Measurements from ENCODE around the gene AMBP. TPM values are rescaled to one million over a fixed set of nuclear protein-coding genes. Genes with fewer than 3 reads are reported as not detected.

Gene AMBP
- total and polyA plus RNA-seq, 10 donors, result 0.09 to 1.6 (median 0.12) TPM; not detected in 7

DNA sequence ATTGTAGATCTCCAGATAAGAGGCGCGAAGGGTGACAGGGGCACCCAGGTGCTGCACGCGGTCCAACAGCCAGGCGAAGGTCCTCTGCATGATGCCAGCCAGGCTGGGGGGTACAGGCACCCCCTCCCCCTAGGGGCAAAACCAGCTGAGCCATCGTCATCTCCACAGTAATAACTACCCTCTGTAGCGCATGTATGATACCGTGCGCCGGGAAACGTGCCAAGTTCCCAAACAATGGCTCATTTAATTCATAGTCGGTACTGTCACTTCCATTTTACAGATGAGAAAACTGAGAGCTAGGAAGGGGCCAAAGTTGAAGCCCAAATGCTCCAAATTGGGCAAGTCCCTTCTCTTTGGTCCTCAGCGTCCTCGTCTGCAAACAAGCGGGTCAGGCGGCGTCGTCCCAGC lies 19.5 kb upstream of the AMBP start:
- peak; percentile 50 for DNase-seq
- TF ChIP-seq POLR2AphosphoS5 (IDR thresholded peaks at IDR 0.05) (no peak), POLR2A (IDR thresholded peaks at IDR 0.05) (no peak)
- TF ChIP-seq, protein P1, sequence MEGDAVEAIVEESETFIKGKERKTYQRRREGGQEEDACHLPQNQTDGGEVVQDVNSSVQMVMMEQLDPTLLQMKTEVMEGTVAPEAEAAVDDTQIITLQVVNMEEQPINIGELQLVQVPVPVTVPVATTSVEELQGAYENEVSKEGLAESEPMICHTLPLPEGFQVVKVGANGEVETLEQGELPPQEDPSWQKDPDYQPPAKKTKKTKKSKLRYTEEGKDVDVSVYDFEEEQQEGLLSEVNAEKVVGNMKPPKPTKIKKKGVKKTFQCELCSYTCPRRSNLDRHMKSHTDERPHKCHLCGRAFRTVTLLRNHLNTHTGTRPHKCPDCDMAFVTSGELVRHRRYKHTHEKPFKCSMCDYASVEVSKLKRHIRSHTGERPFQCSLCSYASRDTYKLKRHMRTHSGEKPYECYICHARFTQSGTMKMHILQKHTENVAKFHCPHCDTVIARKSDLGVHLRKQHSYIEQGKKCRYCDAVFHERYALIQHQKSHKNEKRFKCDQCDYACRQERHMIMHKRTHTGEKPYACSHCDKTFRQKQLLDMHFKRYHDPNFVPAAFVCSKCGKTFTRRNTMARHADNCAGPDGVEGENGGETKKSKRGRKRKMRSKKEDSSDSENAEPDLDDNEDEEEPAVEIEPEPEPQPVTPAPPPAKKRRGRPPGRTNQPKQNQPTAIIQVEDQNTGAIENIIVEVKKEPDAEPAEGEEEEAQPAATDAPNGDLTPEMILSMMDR (IDR thresholded peaks at IDR 0.05 in 8 of 11, conservative IDR thresholded peaks at IDR 0.05 in 3 of 11), result no peak
- Histone ChIP-seq H3K36me3 (no peaks in the 10 kb centered on the region), H3K27me3 (replicated peaks in 1 of 7) (peaks cover 0 to 68% (median 21%) of the 10 kb centered on the region in 7 donors), H3K4me1 (peaks cover 0 to 32% (median 16%) of the 10 kb centered on the region in 6 donors), H3K9me3 (peaks cover 0 to 12% (median 9%) of the 10 kb centered on the region in 8 donors), H3K27ac (no peak overlapping the region), H3K4me3 (peak overlapping the region in 7 of 8 donors; percentile 30 to 69 (median 40))
- intact Hi-C loops (cut with DNase I; ENCODE audit: low total_unique reads), result no loop called here
- WGBS, 5 donors, result 26 to 37% (median 33%) methylated on average over 14 to 18 of the region's 18 CpGs

DNA sequence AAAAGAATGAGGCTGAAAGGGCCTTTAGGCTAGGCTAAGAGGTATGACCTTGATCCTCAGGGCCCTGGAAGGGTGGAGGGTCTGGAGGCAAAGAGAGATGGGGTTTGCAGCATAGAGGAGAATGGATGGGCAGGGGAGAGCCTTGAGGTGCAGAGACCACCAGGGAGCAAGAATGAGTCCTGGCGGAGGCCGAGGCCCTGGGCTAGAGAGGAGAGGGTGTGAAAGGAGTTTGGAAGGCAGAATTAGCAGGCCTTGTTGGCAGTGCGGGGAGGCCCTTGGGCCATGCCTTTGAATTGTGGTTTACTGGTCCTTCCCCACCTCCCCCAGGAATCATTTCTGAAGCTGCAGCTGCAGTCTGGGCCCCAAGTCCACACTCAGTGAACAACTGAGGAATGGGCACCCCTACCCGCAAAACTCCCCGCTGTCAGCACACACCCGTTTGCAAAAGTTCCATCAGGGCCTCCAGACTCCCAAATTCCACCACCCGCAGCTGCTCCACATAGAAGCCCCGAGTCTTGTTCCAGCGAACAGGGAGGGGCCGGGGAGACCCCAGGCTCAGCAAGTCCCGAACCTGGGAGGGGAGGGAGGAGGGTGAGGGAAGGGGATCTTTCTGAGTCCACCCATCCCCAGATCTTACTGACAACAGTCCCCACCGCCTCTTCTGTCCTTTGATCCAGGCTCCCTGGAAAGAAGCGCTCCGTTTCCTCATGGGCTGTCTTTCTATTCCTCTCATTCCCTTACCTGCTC lies 18.9 kb upstream of the AMBP start:
- Histone ChIP-seq H3K36me3 (no peaks in the 10 kb centered on the region), H3K4me3 (peak overlapping the region in 1 of 8 donors; percentile 69), H3K27ac (no peak overlapping the region), H3K4me1 (peaks cover 0 to 32% (median 16%) of the 10 kb centered on the region in 6 donors), H3K9me3 (peaks cover 0 to 6% (median 3%) of the 10 kb centered on the region in 8 donors), H3K27me3 (replicated peaks in 1 of 7) (peaks cover 0 to 68% (median 21%) of the 10 kb centered on the region in 7 donors)
- WGBS, 5 donors, result 66 to 77% (median 73%) methylated on average over 14 of the region's 14 CpGs
- intact Hi-C loops (cut with DNase I; ENCODE audit: low total_unique reads), result no loop called here
- peak; percentile 43 for DNase-seq
- TF ChIP-seq POLR2A (IDR thresholded peaks at IDR 0.05) (no peak), POLR2AphosphoS5 (IDR thresholded peaks at IDR 0.05) (no peak)
- TF ChIP-seq, protein P1 (IDR thresholded peaks at IDR 0.05 in 8 of 11, conservative IDR thresholded peaks at IDR 0.05 in 3 of 11), result no peak

DNA sequence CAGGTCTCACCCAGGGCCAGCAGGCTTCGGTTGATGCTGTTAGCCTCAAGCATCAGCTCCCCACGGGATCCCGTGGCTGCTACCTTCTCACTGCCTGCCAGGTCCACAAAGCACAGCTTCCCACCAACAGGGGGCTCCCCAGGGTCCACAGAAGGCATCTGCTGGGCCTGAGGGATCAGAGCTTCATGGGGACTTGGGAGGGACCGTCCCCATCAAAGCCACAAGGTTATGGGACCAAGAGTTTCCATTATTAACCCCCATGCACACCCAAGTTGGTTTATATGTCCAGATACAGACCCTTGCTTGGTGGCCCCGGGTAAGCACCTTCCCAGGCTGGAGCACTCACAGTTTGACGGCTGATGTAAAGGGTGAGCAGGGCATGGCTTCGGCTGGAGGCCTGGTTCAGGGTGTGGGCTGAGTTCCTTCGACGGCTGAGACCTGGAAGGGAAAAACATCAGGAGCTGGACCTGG lies 18.0 kb upstream of the AMBP start:
- H3K4me1 ChIP-seq, result peaks cover 0 to 32% (median 16%) of the 10 kb centered on the region in 6 donors
- H3K36me3 ChIP-seq, result no peaks in the 10 kb centered on the region
- no peak overlapping the region for H3K4me3 ChIP-seq
- DNase-seq, result peak; percentile 49
- peaks cover 0 to 68% (median 21%) of the 10 kb centered on the region in 7 donors for H3K27me3 ChIP-seq (replicated peaks in 1 of 7)
- TF ChIP-seq POLR2AphosphoS5 (IDR thresholded peaks at IDR 0.05) (no peak), POLR2A (IDR thresholded peaks at IDR 0.05) (no peak)
- TF ChIP-seq, protein P1 (IDR thresholded peaks at IDR 0.05 in 8 of 11, conservative IDR thresholded peaks at IDR 0.05 in 3 of 11), result no peak
- H3K27ac ChIP-seq, result no peak overlapping the region
- no peaks in the 10 kb centered on the region for H3K9me3 ChIP-seq
- intact Hi-C loops (cut with DNase I; ENCODE audit: low total_unique reads), result no loop called here
- WGBS, 5 donors, result 80 to 87% (median 83%) methylated on average over 9 of the region's 9 CpGs

DNA sequence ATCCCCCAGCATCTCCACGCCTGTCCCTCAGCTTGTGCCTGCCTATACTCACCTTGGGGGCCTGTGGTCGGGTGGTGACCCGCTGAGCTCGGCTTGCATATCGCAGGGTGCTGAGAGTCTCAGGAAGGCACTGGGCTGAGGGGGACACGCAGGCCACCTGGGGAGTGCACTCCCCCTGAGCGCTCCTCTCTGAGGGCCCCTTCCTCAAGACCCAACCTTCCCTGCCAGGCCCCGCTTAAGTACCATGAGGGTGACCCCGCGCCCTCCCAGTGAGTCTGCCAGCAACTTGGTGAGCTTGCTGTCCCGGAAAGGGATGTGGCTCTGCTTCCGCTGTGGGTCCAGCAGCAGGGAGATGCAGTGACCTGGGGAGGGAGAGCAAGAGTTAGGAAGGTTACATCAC lies 16.9 kb upstream of the AMBP start:
- peak; percentile 66 for DNase-seq
- intact Hi-C loops (cut with DNase I; ENCODE audit: low total_unique reads), result no loop called here
- 84 to 94% (median 92%) methylated on average over 6 to 12 of the region's 12 CpGs for WGBS, 5 donors

More for the DNA sequence above, 16.9 kb upstream of the AMBP start:
- H3K4me1 ChIP-seq, result peaks cover 0 to 26% (median 14%) of the 10 kb centered on the region in 6 donors
- no peak overlapping the region for H3K27ac ChIP-seq
- H3K36me3 ChIP-seq, result no peaks in the 10 kb centered on the region
- TF ChIP-seq, protein P1 (IDR thresholded peaks at IDR 0.05 in 8 of 11, conservative IDR thresholded peaks at IDR 0.05 in 3 of 11), result no peak
- TF ChIP-seq POLR2A (IDR thresholded peaks at IDR 0.05) (no peak), POLR2AphosphoS5 (IDR thresholded peaks at IDR 0.05) (no peak)
- no peak overlapping the region for H3K4me3 ChIP-seq
- H3K9me3 ChIP-seq, result no peaks in the 10 kb centered on the region
- H3K27me3 ChIP-seq (replicated peaks in 1 of 7), result peaks cover 0 to 67% (median 21%) of the 10 kb centered on the region in 7 donors

Data from spleen (tissue), 11 donors.